ENCODE results near the gene STX5.

- no peak for TF ChIP-seq EP300 (IDR thresholded peaks at IDR 0.05)
- TF ChIP-seq CTCF (IDR thresholded peaks at IDR 0.05), result no peak
- no peak for TF ChIP-seq POLR2A (IDR thresholded peaks at IDR 0.05)
Observed at GRCh38 chr11:62782753-62783152, 49.1 kb downstream of the STX5 start.

Measured in tibial nerve (tissue), 4 donors.